Measurements from ENCODE around the gene MPZ. TPM values are rescaled to one million over a fixed set of nuclear protein-coding genes. Genes with fewer than 3 reads are reported as not detected.
"Not testable (repeated sequence)": the region's sequence is repeated elsewhere in the genome, so short reads cannot be mapped to it uniquely, and the experiment has no call there.

Gene MPZ
- total RNA-seq, result 1.4 TPM

DNA sequence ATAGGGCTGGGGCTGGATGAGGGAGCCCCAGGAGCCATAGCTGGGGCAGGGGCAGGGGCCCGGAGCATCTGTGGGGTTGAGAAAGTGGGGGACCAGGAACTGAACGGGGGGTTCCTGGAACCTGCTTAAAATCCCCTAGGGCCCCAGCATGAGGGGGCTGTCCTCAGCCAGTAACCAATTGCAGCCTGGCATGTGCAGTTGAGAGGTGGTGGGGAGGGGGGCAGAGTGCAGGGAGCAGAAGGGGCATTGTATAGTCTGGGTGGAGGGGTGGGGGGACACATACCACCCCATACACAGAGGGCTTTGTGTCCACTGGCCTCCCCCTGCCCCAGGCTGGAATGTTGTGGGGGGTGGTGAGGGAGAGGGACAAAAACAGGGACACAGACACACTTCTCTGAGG lies at the start of gene MPZ:
Gene MPZ, minus strand, starts transcription at position 101 of the 400 bp plus-strand sequence. Its CDS starts 63 bp downstream, at position 38.
- no peak for ATAC-seq

DNA sequence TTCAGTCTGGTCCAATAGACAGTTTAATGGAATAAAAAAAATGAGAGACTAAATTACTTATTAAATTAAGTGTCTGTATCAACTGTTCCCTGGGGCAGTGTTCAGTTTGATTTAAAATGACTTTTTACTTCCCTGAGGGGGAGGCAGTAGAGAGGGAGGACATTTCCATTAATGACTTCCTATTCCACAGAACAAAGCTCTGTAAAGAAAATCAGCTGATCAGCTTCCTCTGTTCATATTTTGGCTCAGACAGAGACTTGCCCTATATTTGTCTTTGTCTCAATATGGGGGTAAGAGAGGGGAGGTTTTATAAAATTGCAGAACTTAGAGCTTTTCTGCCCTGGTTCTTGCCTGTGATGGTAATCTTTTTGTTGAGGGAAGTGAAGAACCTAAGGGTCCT lies 49.5 kb upstream of the MPZ start:
- ATAC-seq, result peak; percentile 37

DNA sequence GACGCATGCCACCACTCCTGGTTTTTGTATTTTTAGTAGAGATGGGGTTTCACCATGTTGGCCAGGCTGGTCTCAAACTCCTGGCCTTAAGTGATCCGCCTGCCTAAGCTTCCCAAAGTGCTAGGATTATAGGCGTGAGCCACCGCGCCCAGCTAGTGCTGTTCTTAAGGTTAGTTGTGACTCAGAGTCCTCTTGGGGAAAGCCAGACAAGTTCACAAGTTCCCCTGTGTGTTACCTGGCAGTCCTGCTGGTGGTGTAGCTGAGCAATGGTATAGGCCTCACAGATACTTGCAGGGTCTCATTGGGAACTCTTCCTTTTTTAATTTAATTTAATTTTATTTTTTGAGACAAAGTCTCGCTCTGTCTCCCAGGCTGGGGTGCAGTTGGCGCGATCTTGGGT lies 47.3 kb upstream of the MPZ start:
- peak; percentile 75 for ATAC-seq

DNA sequence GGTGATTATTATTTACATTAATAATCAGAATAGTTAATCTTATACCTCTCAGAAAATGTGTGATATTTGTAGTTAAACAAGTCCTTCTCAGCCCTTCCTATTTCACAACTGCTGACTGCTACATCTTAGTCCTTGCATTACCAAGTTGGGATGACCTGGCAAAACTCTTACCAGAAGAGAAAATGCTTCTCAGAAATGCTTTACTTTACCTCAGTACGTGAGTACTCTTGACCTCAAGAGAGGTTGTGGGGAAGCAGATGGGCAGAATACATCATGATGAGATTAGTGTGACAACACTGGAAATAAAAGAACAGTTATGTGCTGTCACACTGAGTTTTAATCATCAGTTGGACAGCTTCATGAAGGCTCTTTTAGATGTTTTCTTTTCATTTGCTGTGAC lies 41.7 kb upstream of the MPZ start:
- no peak for ATAC-seq

DNA sequence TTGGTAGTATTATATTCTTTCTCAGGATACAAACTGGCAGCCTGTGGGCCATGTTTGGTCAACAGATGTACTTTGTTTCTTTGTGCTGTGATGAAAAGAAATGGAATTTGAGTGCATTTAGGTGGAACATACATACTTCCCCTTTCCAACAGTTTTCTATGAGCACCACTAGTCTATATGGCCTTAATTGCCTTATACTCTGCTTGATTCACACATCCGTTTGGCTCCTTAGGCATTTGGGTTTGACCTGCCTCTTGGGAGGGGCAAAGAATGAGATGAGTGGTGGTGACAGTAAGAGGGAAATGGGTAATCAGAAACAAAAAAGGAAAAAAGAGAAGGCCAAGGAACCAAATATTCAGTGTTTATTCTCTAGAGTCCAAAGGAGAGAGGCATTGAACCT lies 40.9 kb upstream of the MPZ start:
- no peak for ATAC-seq

DNA sequence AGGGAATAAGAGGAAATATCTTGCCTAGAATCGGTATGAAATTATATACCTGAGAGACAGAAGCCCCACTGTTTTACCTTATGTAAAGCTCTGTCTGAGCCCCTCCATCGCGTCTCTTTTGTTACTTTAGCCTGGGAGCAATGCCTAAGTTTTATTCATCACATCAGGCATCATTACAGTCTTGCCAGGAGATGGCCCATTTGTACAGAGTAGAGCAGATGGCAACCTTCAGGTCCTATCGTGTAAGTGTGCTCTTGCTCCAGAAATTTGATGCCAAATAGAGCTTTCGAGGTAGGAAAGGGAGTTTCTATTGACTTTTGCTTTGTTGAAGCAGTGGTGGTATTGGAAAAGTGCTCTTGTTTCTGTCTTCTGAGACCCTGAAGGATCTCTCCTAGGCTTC lies 33.1 kb upstream of the MPZ start:
- no peak for ATAC-seq

DNA sequence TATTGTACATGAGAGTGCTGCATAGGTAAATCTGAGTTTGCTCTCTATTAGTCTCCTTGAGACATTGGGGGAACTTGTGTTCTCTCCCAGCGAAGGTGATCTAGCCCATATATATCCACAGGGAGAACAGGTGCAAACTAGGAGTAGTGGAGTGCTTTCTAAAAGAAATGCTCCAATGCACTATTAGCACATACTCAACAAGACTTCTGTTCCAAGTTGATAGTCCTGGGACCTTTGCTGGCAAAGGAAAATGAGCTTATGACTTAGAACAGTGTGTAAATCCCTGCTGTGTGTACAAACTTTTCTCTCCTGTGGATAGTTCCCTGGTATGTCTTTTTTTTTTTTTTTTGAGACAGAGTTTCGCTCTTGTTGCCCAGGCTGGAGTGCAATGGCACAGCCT lies 32.4 kb upstream of the MPZ start:
- ATAC-seq, result no peak

DNA sequence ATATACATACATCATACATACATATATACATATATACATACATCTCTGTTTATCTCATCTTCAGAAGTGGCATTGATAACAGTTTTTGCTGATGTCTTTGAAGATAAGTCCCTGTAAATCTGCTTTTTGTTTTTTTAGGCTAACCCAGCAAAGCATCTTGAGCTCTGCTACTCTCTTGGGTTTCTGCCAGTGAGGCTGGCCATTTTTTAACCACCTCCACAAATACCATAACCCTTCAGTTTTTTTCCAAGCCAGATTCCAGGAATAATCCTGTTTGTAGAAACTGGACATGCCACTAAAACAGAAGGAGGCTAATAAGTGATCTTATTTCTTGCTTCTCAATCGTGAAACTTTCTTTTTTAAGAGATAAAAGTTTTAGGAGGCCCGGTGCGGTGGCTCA lies 26.0 kb upstream of the MPZ start:
- ATAC-seq, result no peak

DNA sequence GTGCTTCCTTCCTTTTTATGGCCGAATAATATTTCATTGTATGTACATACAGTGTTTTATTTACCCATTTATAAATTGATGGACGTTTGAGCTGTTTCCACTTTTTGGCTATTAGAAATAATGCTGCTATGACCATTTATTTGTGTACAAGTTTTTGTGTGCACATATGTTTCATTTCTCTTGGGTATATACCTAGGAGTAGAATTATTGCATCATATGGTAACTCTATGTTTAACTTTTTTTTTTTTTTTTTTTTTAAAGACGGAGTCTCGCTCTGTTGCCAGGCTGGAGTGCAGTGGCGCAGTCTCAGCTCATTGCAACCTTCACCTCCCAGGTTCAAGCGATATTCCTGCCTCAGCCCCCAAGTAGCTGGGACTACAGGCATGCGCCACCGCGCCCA lies 23.4 kb upstream of the MPZ start:
- ATAC-seq, result no peak

DNA sequence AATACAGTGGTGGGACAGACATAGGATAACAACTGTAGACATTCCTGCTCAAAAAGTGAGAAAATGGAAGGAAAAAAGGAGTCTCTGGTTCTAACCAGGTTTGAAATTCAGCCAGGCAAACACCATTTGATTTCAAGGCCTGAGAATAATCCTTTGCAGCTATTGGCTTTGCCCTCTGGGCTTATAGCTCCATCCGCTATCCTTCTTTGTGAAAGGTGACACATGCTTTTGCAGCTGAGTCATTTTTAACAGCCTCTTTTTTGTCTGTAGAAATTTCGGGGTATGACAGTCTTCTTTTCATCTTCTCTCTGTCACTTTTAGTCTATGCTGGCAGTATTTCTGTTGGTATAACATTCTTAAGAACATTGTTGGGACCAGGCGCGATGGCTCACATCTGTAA lies 20.6 kb upstream of the MPZ start:
- ATAC-seq, result peak; percentile 37

DNA sequence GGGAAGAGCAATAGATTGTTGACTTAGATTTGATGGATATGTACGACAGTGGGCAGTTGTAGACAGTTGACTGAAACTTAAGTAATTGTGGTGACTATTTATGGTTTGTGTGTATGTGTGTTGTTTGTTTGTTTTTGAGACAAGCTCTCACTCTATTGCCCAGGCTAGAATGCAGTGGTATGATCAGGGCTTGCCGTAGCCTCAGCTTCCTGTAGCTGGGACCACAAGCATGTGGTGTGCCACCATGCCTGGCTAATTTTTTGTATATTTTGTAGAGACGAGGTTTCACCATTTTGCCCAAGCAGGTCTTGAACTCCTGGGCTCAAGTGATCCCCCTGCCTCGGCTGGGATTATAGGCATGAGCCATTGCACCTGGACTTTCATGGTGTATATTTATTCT lies 14.3 kb upstream of the MPZ start:
- ATAC-seq, result no peak

DNA sequence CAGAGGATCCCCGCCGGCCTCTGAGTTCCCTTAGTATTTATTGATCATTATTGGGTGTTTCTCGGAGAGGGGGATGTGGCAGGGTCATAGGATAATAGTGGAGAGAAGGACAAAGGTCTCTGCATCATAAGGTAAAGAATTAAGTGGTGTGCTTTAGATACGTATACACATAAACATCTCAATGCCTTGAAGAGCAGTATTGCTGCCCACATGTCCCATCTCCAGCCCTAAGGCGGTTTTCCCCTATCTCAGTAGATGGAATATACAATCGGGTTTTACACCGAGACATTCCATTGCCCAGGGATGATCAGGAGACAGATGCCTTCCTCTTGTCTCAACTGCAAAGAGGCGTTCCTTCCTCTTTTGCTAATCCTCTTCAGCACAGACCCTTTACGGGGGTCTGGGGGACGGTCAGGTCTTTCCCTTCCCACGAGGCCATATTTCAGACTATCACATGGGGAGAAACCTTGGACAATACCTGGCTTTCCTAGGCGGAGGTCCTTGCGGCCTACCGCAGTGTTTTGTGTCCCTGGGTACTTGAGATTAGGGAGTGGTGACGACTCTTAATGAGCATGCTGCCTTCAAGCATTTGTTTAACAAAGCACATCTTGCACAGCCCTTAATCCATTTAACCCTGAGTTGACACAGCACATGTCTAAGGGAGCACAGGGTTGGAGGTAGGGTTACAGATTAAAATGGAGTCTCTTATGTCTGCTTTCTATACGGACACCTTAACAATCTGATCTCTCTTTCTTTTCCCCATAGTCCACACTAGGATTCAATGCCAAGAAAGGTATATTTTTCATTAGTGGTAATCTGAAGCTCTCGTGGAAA lies 6.3 kb upstream of the MPZ start:
- ATAC-seq, result not testable (repeated sequence)

DNA sequence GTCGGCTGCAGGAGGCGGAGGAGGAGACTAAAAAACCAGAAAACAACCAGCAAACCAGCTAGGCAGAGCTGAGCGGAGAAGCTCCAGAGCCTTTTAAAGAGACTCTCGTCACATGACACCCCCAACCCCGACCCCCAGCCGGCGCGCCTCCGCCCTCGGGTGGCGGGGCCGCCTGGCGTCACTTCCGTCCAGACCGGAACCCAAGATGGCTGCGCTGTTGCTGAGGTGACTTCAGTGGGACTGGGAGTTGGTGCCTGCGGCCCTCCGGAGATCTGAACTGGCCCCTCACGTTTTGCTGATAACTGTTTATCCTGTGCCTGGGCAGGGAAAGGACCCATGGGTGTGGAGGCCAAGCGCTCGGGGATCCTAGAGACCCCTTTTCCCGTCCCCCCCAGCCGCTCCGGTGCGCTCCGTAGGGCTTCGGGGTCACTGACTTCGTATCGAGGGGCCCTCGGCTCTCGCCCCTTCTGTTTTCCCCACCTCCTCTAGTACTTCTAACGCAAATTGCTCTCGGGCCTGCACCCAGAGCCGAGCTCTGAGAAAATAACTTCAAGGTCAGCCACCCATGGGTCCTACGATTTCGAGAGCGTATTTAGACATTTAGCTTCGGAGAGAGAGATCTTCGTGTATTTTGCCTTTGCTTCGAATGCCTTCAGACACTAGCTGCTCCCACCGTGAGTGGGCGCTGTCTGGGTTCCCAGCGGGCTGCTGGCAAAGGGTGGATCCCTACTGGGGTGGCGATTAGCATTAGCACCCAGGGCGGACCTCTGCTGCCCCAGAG lies 4.6 kb upstream of the MPZ start, which contains the start of gene SDHC:
Gene SDHC, plus strand, starts transcription at position 181 of the 781 bp plus-strand sequence. Its CDS starts 25 bp downstream, at position 206.
- ATAC-seq, result peak; percentile 95

DNA sequence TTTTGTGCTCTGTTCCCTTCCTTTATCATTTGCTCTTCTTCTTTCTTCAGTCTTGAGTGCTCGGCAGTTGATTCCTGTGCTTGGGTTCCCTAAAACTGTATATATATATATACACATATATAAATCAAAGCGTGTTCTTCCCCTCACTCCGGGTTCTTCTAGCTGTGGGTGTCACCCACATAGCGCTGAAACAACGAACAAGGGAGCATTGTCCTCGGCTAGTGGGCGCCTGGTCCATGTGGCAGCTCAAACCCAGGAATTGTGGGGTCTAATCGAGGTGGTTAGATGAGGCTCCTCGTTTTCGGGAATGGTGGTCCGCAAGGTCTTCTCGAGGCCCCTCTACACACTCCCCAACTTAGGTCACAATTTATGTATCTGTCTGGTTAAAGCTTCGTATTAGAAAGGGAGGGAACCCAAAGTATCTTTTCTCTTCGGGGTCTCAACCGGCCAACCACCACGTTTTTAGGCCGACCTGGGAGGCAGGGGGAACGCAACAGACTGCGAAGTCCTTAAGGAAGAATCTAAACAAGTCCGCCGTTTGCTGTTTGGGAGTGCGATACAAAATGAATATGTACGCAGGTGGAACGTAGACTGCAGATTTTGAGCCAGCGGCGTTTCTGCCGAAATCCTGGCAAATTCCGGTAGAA lies 3.9 kb upstream of the MPZ start:
- no peak for ATAC-seq

DNA sequence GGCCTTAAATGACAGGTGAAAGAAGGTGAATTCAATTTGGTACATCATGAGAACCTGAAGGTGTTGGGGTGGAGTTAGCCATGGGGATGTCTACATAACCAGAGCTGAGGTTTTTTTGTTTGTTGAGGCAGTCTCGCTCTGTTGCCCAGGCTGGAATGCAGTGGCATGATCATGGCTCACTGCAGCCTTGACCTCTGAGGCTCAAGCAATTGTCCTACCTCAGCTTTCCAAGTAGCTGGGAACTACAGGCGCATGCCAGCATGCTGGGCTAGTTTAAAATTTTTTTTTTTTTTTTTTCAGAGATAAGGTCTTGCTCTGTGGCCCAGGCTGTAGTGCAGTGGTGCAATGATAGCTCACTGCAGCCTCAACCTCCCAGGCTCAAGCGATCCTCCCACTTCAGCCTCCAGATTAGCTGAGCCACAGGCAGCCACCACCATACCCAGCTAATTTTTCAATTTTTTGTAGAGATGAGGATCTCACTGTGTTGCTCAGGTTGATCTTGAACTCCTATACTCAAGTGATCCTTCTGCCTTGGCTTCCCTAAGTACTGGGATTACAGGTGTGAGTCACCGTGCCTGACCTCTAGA lies 1.9 kb upstream of the MPZ start:
- ATAC-seq, result no peak

DNA sequence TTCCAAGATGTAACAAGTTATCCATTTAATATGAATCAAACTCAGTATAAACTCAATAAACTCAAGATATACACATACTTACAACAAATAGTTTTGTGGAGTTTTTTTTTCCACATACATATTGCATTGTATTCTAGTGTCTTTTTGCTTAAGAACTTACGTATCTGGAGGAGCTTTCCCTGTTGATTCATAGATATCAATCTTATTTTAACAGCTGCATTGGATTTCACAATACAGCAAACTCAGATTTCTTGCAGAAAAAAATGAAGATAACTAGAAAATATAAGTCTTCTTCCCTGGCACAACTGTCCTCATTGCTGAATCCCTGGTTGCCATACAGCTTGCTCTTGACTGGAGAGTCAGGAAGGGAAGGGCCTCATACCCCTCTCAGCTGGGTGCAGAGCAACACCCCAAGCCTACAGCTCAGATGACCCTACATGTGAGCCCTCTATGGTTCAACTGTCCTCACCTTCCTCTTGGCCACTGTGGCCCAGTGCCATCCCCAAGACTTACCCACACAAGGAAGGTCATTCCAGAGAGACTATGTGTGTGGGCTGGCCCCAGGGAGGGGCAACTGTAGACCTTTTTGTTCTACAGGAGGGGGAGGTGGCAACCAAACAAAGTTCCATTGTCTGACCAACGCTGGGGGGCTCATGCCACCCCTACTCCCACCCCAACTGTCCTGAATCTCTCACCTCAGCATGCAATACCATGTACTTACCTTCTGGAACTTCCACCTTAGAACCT lies 1.7 kb downstream of the MPZ start:
- no peak for ATAC-seq

DNA sequence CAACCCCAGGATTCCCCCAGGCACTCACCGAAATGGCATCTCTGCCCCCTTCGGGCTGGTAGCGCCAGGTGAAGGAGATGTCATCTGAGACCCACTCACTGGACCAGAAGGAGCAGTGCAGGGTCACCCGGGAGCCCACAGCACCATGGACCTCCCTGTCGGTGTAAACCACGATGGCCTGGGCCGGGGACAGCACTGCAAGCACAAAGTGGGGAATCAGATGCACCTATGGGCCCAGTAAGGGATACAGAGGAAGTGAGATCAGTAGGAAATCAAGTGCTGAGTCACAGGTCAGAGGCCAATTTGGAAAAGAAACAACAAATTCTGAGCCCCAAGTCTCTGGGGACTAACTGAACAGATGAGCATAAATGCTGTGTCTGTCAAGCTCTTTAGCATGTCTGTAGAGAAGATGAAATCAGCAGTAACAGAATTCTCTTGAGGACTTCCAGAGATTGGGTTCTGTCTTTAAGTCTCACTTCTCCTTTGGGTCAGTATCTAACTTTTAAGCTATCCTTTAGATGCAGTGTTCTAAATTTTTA lies 2.5 kb downstream of the MPZ start:
- no peak for ATAC-seq

DNA sequence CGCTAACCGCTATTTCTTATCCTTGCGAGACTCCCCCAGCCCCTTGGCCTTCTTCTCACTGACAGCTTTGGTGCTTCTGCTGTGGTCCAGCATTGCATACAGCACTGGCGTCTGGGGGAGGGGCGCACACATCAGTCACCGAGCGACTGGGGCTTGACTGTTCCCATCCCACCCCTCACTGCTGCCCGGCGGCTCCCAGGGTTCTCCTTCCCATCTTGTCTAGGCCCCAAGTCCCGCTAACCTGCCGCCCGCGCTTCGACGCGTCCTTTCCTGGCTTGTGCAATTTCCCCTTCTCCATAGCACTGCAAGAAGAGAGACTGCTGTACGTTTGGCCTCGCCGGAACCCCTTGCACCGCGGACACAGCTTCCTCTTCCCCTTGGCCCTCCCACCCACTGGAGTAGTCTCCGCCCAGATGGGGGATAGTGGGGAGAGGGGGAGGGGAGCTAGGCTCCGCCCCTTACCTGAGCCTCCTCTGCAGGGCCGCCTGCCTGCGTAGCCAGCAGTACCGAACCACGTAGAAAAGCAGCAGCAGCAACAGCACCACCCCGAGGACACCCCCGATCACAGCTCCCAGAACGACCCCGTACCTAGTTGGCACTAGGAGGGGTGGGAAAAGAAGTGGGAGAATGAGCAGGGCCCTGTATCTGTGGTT lies 3.8 kb downstream of the MPZ start:
- peak; percentile 92 for ATAC-seq

DNA sequence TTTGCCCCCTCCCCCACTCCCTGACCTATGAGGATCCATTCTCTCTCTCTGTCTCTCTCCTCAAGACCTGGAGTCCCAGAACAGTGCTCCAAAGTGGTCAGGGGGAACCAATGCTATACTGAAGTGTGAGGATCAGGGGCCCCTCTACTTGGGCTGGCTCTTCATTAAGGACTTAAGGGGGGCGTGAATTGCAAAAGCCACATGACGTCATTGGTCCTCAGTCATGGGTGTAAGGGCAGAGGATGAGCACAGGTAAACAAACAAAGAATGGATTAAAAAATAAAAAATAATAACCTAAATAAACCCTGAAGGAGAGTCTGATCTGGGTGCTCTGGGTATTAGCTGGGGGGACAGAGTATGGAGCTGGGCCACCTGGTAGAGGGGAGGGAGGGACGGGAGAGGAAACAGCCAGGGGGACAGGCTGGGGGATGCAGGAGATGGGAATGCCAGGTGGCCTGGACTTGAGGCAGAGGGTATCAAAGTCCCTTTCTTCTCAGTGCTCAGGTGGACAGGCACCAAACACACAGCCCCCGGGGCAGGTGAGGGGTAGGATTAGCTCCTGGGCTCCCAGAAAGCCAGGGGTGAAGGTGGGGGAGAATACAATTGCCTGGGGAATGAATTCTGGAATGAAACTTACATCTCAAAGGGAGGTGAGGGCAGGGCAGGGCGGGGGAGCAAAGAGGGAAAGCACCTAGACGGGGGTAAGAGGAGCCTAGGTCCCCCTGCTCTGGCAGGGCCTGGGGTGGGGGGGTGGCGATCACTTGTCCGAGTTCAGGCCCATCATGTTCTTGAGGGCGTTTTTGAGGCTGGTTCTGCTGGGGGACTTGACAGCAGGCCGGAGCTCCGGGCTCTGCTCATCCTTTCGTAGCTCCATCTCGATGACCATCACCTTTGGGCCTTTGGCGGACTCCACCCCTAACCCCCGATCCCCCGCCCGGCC lies 4.6 kb downstream of the MPZ start:
- no peak for ATAC-seq

DNA sequence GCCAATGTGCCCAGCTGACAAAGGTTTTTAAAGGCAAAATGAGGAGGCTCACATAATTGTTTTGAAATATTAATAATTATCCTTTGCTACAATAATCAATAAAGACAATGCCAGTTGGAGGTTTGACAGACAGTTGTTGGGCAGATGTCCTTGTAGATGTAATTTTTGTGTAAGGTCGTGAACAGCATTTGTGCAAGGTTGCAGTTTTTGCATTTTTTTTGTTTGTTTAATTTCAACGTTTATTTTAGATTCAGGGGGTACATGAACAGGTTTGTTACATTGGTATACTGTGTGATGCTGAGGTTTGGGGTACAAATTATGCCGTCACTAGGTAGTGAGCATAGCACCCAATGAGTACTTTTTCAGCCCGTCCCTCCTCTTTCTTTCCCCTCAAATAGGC lies 9.3 kb downstream of the MPZ start:
- ATAC-seq, result no peak

All from esophagus mucosa (tissue), 1 donor.